Measurements from ENCODE around the gene TRPM7. TPM values are rescaled to one million over a fixed set of nuclear protein-coding genes. Genes with fewer than 3 reads are reported as not detected.

Gene TRPM7
- total RNA-seq, 1 donor from 2014 or later = 34.8 TPM

- DNase-seq (ENCODE audit: low read depth, low spot score) = no peak
- Mint-ChIP-seq H3K9me3 (no peaks in the 10 kb centered on the region), H3K27me3 (ENCODE audit: low read depth) (no peaks in the 10 kb centered on the region), H3K36me3 (ENCODE audit: low read depth) (peaks cover 2% of the 10 kb centered on the region), H3K4me3 (peak overlapping the region; percentile 69), H3K4me1 (peaks cover 31% of the 10 kb centered on the region), H3K27ac (ENCODE audit: unreplicated experiment) (no peak overlapping the region)
- no peak for TF ChIP-seq CTCF (conservative IDR thresholded peaks at IDR 0.05)
These were observed 5.1 kb downstream of the TRPM7 start for GRCh38 chr15:50681467-50681866.

GRCh38 chr15:50676799-50677483 lies 9.7 kb downstream of the TRPM7 start:
- H3K27ac Mint-ChIP-seq (ENCODE audit: unreplicated experiment) = no peak overlapping the region
- TF ChIP-seq CTCF (conservative IDR thresholded peaks at IDR 0.05) = no peak
- H3K9me3 Mint-ChIP-seq = no peaks in the 10 kb centered on the region
- H3K4me1 Mint-ChIP-seq = peaks cover 11% of the 10 kb centered on the region
- no peaks in the 10 kb centered on the region for H3K27me3 Mint-ChIP-seq (ENCODE audit: low read depth)
- no peak for DNase-seq (ENCODE audit: low read depth, low spot score)
- peaks cover 2% of the 10 kb centered on the region for H3K36me3 Mint-ChIP-seq (ENCODE audit: low read depth)
- H3K4me3 Mint-ChIP-seq = no peak overlapping the region

- Mint-ChIP-seq H3K36me3 (ENCODE audit: low read depth) (no peaks in the 10 kb centered on the region), H3K4me3 (no peak overlapping the region), H3K4me1 (peaks cover 4% of the 10 kb centered on the region), H3K9me3 (no peaks in the 10 kb centered on the region), H3K27ac (ENCODE audit: unreplicated experiment) (no peak overlapping the region), H3K27me3 (ENCODE audit: low read depth) (no peaks in the 10 kb centered on the region)
- TF ChIP-seq CTCF (conservative IDR thresholded peaks at IDR 0.05) = peak; percentile 87
- DNase-seq (ENCODE audit: low read depth, low spot score) = no peak
These were observed 11.0 kb downstream of the TRPM7 start for GRCh38 chr15:50675535-50676144.

GRCh38 chr15:50670115-50670514 lies 16.5 kb downstream of the TRPM7 start:
- DNase-seq (ENCODE audit: low read depth, low spot score) = no peak
- TF ChIP-seq CTCF (conservative IDR thresholded peaks at IDR 0.05) = no peak
- H3K36me3 Mint-ChIP-seq (ENCODE audit: low read depth) = peaks cover 18% of the 10 kb centered on the region
- H3K9me3 Mint-ChIP-seq = no peaks in the 10 kb centered on the region
- H3K27ac Mint-ChIP-seq (ENCODE audit: unreplicated experiment) = no peak overlapping the region
- H3K4me3 Mint-ChIP-seq = no peak overlapping the region
- no peaks in the 10 kb centered on the region for H3K27me3 Mint-ChIP-seq (ENCODE audit: low read depth)
- no peaks in the 10 kb centered on the region for H3K4me1 Mint-ChIP-seq

GRCh38 chr15:50669611-50670010 lies 17.0 kb downstream of the TRPM7 start:
- no peak overlapping the region for H3K27ac Mint-ChIP-seq (ENCODE audit: unreplicated experiment)
- no peak for TF ChIP-seq CTCF (conservative IDR thresholded peaks at IDR 0.05)
- H3K4me1 Mint-ChIP-seq = no peaks in the 10 kb centered on the region
- no peaks in the 10 kb centered on the region for H3K27me3 Mint-ChIP-seq (ENCODE audit: low read depth)
- H3K4me3 Mint-ChIP-seq = no peak overlapping the region
- H3K9me3 Mint-ChIP-seq = no peaks in the 10 kb centered on the region
- H3K36me3 Mint-ChIP-seq (ENCODE audit: low read depth) = peaks cover 18% of the 10 kb centered on the region
- no peak for DNase-seq (ENCODE audit: low read depth, low spot score)
